T-helper 22 cell (primary cell): ENCODE data around the gene GNMT.
"Not testable (repeated sequence)": the region's sequence is repeated elsewhere in the genome, so short reads cannot be mapped to it uniquely, and the experiment has no call there.

Experiments
- DNase-seq: peaks from one replicate; pipeline ENCODE4 v3.0.0-alpha.2; 2020; ENCODE audit warnings: low read depth

The GNMT gene

DNA sequence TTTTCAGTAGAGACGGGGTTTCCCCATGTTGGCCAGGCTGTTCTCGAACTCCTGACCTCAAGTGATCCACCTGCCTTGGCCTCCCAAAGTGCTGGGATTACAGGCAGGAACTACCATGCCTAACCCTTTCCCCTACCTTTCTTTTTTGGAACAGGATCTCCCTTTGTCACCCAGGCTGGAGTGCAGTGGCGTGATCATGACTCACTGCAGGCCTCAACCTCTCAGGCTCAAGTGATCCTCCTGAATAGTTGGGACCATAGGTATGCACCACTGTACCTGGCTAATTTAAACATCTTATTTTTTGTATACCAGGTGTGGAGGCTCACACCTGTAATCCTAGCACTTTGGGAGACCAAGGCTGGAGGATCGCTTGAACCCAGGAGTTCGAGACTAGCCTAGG lies 19.2 kb upstream of the GNMT start:
- DNase-seq = not testable (repeated sequence)

DNA sequence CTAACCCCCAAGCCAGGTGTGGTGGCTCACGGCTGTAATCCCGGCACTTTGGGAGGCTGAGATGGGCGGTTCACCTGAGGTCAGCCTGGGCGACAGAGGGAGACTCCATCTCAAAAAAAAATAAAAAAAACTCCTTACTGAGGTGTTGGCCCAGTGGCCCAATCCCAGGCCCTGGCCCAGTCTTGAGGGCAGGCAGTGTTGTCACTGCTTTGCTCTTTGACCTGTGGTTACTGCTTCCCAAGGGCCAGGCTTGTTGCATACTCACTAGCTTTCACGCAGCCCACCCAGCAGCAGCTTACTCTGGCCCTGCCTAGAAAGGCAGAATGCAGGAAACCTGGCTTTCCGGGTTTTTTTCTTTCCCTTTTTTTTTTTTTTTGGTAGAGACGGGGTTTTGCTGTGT lies 18.1 kb upstream of the GNMT start:
- no peak for DNase-seq

DNA sequence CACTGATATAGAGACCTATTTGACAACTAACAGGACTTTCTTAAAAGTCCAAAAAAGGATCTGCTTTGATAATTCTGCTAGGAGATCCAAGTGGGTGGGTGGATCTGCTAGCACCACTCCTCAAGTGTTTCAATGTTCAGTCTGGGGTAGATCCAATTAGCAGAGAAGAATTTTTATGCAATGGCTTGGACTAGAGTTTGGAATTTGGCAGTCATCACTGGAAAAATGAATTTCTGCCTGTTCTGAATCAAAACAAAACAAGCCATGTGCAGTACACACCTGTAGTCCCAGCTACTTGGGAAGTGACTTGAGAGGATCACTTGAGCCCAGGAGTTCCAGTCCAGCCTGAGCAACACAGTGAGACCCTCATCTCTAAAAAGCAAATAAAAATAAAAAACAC lies 12.6 kb upstream of the GNMT start:
- DNase-seq = no peak

DNA sequence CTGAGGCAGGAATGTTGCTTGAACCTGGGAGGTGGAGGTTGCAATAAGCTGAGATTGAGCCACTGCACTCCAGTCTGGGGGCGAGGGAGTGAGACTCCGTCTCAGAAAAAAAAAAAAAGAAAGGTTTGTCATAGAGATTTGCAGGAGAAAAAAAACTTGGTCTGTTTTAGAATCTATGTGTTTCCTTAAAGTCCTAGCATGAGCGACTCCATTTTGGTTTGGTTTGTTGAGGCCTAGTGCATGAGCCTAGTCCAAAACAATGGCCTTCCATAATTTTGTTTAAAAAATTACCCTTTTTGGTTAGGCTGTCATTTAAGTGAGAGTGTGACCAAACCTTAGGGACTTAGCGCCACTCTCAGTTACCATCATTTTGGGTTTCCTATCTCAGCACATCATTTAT lies 8.2 kb upstream of the GNMT start:
- no peak for DNase-seq

DNA sequence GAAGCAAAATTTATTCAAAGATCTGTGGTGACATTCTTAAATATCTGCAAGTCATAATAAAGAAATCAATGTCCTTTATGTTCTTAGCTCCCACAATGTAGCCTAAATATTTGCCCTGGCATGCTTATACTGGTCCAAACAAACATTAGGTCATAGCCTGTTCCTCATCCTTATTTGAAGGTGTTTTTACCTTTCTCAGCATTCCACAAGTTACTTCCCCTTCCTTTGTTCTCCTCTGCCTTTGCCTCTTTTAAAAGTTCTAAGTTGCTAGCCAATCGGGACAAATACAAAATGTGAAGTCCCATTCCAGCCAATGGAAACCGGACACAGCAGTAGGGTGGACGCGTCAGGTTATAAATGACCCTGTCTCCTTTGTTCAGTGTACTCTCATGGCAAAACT lies 6.1 kb upstream of the GNMT start:
- not testable (repeated sequence) for DNase-seq

DNA sequence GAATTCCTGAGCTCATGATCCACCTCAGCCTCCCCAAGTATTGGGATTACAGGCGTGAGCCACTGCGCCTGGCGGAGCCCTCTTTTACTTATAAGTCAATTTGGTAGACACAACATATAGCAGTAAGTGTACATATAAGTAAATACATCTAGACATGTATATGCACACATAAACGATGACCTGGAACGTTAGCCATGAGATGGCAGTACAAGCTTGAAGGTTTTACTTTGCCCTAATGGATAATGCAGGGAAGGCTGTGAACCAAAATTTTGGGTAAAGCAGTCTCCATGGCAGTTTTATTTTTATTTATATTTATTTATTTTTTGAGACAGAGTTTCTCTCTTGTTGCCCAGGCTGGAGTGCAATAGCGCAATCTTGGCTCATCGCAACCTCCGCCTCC lies 2.4 kb upstream of the GNMT start:
- DNase-seq = no peak

DNA sequence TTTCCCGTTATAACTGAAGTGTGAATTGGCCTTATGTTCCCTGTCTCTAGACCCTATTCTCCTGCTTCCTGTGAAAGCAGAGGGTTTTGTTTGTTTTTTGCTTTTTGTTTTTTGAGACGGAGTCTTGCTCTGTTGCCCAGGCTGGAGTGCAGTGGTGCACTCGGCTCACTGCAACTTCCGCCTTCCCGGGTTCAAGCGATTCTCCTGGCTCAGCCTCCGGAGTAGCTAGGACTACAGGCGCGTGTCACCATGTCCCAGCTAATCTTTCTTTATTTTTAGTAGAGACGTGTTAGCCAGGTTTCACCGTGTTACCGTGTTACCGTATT lies 674 bp upstream of the GNMT start:
- no peak for DNase-seq

DNA sequence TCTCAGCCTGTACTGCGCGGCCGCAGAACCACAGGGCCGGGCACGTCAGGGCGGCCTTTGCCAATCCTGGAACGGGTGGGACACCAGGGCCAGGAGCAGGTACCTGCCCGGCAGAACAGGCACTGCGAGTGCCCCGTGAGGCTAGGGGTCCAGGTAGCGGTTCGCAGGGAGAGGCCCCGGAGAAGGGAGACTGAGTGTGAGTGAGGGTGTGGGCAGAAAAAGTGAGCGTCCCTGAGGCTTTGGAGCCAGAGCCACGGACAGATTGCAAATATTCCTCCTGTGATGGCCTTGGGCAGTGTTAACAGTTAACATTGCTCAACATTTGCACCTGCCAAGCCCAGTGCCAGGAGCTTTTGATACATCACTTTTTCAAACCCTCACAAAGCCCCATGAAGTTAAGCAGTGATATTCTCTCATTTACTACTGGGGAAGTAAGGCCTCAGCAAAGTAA lies 491 bp downstream of the GNMT start:
- DNase-seq = no peak

DNA sequence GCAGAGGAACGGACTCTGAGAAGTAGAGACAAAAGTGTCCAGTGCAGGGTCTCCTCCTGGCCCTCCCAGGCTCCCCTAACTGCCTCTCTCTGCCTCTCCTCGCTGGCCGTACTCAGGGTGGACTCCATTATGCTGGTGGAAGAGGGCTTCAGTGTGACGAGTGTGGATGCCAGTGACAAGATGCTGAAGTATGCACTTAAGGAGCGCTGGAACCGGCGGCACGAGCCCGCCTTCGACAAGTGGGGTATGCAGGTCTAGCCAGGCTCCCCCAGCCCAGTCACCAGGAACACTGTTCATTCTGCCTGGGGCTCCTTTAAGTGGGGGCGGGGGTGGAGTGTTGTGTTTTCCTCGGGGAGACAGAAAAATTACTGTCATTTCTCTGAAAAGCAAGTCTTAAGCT lies 1.5 kb downstream of the GNMT start:
- DNase-seq = no peak

DNA sequence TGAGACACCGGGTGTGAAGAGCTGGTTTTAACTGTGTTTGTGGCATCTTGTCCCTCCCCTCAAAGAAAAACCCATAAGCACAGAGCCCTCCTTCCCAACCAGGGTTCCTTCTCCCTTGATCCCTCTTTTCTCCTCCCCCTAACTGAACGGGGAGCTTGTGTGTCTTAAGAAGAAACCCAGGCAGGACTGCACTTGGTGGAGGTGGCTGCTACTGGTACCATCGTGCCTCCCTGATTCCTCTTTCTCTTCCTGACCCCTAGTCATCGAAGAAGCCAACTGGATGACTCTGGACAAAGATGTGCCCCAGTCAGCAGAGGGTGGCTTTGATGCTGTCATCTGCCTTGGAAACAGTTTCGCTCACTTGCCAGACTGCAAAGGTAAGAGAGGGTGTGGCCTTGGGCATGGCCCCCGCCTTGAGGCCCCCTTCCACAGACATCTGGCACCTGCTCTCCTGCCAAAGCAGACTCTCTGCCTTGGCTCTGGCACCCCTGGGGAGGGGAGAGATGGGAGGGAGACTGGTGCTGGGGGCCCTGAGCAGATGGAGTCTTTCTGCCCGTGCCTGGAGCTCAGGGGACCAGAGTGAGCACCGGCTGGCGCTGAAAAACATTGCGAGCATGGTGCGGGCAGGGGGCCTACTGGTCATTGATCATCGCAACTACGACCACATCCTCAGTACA lies 2.1 kb downstream of the GNMT start:
- DNase-seq = no peak

DNA sequence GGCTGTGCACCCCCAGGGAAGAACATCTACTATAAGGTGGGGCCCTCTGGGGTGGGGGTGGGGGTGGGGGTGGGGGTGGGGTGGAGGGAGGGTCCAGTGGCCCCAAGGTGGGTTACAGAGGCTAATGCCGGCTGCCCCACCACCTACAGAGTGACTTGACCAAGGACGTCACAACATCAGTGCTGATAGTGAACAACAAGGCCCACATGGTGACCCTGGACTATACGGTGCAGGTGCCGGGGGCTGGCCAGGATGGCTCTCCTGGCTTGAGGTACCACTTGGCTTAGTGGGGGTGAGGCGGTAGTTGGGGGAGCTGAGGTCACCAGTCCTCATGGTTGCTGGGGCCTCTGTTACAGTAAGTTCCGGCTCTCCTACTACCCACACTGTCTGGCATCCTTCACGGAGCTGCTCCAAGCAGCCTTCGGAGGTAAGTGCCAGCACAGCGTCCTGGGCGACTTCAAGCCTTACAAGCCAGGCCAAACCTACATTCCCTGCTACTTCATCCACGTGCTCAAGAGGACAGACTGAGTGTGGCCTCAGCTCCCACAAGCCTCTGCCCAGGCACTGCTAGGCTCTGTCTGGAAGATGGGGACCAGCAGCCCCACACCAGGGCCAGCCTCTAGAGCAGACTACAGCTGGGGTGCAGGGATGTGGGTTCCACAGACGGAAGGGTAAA lies 2.8 kb downstream of the GNMT start:
- no peak for DNase-seq

DNA sequence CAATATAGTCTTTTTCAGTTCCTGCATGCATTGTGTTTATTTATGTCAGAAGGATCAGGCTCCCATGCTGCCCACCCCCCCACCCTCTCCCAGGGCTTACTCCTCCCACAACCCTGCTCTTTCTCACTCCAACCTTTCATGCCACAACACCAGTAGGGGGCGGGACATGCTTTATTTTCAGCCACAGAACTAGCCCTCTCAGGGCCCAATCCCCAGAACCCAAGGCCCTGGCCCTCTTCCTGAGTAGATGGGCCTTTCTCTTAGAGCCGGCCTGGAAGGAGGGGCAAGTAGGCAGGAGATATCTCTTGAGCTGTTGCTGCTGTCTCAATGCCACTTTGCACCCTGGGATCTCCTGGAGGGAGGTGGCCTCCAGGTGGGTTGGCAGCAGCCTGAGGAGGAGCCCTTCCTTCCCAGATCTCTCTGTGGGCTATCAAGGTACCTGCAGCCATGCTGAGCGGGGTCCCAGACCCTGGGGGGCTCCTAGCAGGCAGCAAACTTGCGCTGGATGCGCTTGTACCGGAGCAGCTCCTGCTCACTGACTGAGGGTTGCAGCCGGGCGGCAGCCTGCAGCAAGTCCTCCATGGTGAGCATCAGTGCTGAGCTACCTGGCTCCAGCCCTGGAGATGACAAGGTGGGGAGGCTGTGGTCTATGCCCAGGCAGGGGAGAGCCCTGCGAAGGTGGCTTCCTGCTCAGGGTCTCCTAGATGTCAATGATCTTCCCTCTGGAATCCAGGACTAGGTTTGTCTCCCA lies 3.5 kb downstream of the GNMT start:
- DNase-seq = no peak

DNA sequence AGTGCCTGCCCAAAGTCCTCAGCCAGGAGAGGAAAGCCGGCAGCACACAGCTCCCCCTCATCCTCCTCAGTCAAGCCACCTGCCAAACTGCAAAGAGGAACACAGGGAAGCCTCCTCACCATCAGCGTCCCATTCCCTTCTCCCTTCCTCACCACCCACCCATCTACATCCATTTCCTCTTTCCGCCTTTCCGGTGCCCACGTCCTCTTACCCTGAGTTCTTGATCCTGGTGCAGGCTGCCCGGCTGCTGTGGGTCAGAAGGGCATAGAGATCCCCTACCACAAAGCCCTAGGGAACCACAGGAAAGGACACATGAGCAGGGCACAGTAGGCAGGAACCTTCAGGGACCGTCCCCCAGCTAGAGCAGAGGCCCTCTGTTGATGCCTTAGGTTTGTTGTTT lies 6.0 kb downstream of the GNMT start:
- DNase-seq = no peak

DNA sequence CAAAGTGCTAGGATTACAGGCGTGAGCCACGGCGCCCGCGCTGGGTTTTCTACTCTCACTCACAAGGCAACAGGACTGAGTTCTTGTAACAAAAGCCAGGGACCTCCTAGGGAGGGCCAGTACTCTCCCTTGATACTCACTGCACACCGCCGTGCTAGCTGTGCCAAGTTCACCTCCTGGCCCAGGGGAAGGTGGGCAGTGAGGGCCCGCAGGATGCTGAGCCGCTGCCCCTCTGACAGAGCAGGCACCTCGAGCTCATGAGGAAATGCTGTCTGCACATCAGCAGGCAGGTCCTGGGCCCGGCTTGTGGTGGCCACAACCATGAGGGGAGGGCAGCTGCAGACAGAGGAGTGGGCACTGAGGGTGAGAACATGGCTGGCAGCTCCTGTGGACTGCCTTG lies 6.7 kb downstream of the GNMT start:
- no peak for DNase-seq

DNA sequence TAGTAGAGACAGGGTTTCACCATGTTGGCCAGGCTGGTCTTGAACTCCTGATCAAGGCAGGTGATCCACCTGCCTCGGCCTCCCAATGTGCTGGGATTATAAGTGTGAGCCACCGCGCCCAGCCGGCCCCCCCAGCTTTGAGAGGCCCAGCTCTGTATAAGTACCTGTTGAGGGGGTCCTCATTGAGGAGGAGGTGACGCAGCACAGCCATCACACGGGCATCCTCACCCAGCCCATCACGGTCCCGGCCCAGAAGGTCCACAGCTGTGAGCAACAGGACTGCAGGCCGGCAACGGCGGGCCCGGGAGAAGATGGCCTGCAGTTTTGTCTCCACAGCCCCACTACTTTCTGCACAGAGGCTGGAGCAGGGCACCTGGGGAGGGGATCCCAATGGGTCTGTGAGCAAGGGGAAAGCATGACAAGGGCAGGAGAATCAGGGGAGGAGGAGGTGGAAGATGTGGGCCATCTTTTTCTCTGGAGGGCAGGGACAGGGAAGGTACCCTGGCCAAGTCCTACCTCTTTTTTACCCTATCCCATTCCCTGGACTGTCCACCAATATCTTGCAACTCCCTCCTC lies 7.7 kb downstream of the GNMT start:
- no peak for DNase-seq

DNA sequence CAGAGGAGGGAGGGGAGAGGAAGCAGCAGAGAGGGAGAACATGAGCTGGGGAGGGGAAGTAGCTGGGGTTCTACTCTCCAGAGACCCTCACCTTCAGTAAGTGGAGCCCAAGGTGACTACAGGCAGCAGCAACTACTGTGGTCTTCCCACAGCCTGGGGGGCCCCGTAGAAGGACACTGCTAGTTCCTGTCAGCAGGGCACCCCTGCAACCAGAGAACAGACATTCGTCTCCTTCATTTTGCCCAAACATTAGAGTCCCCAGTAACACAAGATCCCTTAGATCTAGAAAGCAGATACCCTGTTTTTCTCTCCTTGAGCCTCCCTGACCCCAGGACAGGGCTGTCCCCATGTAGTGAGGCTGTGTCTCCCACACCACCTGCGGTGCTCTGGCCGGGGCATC lies 8.2 kb downstream of the GNMT start:
- DNase-seq = no peak

DNA sequence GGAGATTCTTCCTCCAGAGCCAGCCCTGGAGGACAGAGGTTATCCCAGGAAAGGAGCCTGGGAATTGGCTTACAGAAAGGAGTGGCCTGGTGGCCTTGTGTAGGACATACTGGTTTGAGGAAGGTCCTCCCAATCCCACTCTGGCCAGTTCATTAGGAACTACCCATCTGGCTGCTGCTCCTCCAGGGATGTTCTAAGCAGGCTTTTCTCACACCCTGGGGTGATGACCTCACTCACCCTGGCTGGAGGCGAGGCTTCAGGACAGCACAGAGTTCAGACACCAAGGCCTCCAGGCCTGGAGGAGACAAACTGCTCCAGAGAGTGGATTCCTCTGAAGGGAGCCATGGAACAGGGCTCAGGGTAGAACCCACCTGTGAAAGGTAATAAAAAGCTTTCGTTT lies 8.9 kb downstream of the GNMT start:
- DNase-seq = no peak

DNA sequence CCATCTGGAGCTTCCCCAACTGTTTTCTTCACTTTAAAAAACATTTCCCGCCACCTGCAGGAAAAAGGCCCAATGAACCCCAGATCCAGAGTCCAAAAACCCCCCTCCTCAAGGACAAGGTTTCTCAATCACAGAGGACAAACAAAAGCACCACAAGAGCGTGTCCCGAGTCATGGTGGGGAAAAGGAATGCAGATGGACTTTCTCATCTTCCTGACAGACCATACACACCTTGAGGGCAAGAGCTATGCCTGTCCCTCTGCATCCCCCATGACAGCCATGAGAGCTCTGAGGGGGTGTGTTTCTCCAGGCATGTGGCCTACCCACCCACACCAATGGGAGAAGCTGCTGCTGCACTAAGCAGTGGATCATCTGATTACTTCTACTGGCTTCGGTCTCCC lies 9.4 kb downstream of the GNMT start:
- DNase-seq = no peak

DNA sequence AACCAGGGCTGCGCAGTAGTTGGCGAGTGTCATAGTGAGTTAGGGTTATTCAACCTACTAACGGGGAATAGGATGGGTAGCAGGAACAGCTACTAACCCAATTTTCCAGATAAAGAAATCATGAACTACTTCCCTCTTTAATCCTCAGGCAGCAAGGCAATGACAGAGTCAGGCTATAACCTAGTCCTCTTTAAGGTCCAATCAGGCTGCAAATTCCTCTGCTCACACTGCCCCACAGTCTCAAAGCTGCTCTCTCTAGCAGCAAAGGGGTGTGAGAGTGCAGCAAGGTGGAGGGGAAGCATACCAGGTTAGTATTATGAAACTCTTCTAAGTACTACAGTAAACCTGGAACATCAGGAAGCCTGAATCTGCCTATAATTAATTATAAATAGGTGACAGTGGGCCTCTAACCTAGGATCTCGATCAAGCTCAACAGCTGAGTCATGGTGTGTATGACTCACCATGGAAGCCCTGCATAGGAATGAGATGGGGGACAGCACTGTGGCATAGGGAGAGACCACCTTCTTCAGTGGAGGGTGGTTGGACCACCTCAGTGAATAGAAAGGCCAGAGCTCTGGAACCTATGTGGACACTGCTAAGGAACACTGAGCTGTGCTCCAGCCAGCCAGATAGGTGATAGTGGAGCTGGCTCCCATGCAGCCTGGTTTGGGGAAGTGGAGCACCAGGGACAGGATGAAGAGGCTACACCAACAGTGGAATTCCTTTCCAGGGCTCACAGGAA lies 10.5 kb downstream of the GNMT start:
- DNase-seq = no peak

DNA sequence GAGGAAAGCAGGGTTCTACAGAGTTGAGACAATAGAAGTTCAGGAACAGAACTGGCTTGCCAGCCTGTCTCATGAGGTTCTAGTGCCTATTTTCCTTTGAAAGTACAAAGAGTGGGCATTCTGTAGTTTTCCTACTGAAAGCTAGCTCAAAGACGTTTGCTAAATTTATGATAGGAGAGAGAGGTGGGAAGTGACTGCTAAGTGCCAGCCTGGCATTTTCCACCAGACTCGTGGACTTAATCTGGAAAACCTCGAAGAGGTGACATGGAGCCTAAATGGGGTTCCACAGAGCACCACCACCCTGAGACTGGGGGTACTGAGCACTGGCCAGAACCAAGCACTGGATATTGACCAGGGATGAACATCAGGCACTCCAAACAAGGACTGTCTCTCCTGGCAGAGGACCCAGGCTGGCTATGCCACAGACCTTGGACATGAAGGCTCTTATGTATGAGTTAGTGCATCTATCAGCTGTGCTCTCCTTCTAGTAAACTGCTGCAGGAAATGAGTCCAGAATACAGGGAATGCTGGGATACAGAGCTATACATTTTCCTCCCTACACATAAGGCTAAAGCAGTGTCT lies 11.3 kb downstream of the GNMT start:
- DNase-seq = no peak

DNA sequence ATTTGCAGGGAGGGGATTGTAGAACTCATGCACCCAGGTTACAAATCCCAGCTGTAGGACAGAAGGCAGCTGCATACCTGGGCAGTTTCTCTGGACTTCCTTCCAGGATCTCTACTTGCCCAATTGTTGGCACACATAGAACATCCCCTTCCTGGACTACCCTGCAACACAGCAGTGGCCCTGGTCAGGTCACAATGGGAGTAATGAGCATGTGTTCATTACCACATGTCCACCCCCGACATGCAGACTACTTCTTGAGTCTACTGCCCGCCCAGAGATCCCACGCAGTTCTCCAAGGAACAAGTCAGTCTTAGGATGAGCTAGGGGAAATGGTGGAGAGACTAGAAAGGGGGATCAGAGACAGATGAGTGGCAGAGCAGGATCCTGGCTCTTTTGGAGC lies 13.4 kb downstream of the GNMT start:
- no peak for DNase-seq

DNA sequence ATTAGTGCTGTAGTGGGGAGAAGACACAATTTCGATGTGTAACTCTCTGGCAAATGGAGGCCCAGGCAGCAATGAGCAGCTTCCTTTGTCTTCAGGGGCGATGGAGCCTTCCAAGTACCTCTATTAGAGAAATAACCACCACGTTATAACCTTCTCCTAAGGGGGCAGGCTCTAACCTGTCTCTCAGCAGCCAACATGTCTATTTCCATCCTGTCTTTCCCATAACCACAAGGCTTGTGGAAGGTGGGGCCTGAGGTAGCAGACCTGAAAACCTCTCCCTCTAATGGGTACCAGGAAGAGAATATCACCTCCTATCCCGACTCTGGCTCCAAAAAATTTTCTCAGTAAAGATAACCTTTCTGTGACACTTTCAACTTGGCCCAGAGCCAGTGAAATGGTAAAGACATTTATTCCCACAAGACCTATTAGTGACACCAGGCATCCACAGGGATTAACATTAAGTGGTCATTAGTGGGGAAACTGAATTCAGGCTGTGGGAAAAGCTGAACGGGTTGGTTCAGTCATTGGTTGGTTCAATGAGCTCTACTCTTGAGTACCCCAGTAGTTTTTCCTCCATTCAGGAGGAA lies 14.5 kb downstream of the GNMT start:
- DNase-seq = no peak
